ENCODE data around the gene SUN2.

Gene SUN2

DNA sequence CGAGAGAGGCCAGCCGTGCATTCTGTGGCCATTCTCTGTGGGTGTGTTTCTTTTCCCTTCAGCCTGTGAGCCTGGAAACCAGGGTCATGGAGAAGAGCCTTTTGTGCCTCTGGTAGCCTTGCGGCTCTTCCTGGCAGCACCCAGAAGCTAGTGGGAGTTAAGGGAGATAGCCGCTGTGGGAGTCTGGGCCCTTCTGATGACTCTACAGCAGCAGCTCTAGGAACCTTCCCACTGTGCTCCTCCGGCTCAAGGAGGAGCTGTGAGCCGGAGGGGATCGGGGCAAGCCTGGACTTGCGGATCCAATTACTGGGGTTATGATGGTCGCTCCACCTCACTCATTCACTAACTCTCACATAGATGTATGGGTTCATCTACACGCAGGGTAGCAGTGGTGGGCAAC, 39.5 kb downstream of the SUN2 start:
- no peak for DNase-seq (ENCODE audit: low read depth in 2 of 2)

DNA sequence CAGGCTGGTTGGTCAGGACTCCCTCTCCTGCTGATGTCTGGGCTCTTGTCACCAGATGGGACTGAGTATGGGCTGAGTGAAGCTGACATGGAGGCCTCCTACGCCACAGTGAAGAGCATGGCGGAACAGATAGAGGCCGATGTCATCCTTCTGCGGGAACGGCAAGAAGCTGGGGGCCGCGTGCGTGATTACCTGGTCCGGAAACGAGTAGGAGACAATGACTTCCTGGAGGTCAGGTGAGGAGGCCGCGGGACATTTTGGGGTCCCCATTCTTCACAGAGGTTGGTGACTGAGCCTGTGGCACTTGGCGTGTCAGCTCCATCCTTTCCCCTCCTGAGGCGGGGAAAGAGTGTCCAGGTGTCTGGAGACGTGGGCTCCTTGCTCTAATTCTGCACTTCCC, 39.9 kb downstream of the SUN2 start:
- no peak for DNase-seq (ENCODE audit: low read depth in 2 of 2)

- DNase-seq (ENCODE audit: low read depth in 2 of 2), result no peak
Observed at GRCh38 chr22:38715176-38715764, 40.5 kb downstream of the SUN2 start.

GRCh38 chr22:38713921-38714320, 41.9 kb downstream of the SUN2 start:
- DNase-seq (ENCODE audit: low read depth in 2 of 2), result no peak

DNA sequence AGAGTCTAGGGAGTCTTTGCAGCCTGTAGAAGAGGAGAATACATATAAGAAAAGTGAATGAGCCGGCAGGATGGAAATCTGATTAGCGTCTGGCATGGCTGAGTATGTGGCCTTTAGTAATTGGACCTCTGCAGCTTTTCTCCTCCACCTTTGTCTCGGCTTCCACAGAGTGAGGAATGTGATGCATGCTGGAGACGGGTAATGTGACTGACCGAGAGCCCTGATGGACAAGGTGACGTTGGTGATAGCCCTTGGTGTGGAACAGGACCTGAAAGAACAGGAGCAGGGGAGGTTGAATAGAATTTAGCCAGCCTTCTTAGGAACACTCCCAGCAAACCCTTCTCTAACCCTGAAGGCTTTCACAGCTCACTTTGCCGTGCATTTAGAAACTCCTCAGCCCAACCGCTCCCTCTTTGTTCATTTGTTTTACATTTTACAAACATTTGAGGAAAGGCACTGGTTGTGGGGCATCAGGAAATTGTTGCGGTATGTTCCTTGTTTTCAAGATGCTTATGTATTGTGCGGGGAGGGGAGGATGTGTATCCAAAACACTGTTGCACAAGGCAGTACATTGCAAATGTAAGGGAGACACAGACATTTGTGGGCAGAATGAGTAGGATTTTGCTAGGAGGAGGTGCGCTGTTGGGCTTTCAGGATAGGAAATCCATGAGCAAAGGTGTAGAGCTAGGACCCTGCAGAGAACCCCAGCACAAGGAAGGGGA, 43.2 kb downstream of the SUN2 start:
- no peak for DNase-seq (ENCODE audit: low read depth in 2 of 2)

GRCh38 chr22:38710866-38711265, 44.9 kb downstream of the SUN2 start:
- DNase-seq (ENCODE audit: low read depth in 2 of 2), result no peak

DNA sequence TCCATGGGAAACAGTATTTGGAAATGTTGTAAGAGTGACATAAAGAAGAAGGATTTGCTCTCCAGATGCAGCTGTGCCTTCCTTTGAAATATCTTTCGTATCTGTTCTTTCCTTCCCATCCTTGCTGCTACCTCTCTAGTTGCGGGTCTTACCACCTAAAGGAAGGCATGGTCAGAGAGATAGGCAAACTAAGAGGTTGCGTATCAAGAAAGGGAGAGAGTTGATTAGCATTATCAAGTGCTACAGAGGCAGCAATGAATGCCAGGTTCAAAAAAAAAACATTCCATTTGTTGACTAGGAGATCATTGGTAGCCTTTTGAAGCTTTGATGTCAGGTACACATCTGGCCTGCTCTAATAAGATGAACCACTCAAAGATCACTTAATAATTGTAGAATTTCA, 45.4 kb downstream of the SUN2 start:
- DNase-seq (ENCODE audit: low read depth in 2 of 2), result no peak

DNA sequence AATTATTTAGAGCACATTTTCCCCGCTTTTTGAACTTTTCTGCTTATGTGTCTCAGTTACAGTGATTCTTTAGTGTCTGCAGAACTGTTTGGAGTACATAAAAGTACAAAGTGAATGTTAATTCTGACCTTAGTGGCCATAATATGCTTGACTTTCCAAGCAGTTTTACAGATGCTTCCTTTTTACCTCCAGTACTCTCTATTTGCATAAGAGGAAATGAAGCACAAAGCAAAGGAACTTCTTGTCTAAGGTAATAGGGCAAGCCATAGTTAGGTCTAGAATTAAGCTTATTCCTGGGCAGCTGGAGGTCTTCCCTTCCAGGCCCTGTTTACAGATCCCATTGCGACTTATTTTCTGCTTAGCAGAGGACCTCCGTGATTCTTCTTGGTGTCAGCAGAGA, 46.5 kb downstream of the SUN2 start:
- no peak for DNase-seq (ENCODE audit: low read depth in 2 of 2)

DNA sequence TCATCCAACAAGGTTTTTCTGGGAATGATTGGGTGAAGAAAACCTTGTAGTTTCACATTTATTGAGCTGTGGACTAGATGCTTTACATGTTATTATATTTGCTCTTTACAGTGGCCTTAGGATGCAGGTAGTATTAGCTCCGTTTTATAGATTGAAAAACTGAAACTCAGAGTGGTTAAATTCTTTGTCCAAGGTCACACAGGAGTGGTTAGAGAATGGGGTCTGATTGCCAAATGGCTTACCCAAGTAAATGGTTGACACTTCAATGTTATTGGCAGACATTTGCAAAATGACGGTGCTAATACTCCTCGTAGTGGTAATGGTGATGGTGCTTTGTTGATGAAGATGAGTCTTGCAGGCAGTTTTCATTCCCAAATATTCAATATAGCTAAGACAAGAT, 47.8 kb downstream of the SUN2 start:
- DNase-seq (ENCODE audit: low read depth in 2 of 2), result no peak

GRCh38 chr22:38707346-38707745, 48.5 kb downstream of the SUN2 start:
- DNase-seq (ENCODE audit: low read depth in 2 of 2), result no peak

- no peak for DNase-seq (ENCODE audit: low read depth in 2 of 2)
Observed at GRCh38 chr22:38706901-38707195, 49.0 kb downstream of the SUN2 start.

- DNase-seq (ENCODE audit: low read depth in 2 of 2), result peak in 1 of 2 donors; percentile 19
Observed at GRCh38 chr22:38706101-38706900, 49.5 kb downstream of the SUN2 start.

- DNase-seq (ENCODE audit: low read depth in 2 of 2), result peak; percentile 92 to 97
Observed at GRCh38 chr22:38705235-38706100, 50.3 kb downstream of the SUN2 start, which contains the start of gene GTPBP1. Gene GTPBP1 (plus strand): TSS chr22:38705944. CDS start chr22:38705956, 12 bp downstream.

DNA sequence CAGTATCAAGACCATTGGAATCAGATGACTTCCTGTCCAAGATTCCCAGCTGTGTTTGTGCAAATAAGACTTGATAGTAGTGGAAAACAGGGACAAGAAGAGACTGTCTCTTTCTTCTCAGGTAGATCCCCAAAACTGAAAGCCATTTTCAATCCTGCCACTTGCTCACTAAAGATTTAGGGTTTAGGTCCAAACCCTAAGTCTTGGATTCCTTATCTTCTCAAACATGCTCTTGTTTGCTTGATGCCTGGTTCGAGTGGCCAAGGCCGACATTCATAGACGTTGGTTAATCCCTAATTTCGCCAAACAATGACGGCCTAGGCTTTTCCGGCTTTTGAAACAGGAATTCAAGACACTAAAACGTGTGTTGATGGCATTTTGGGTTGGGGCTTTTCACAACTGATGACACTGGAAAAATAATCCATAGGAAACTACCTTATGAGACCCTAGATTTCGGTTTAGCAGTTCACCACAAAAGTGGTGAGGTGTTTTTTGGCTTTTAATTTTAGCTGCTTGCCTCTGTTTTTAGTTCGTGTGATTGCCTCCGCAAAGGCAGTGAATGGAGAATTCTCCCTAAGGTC, 51.1 kb downstream of the SUN2 start:
- no peak for DNase-seq (ENCODE audit: low read depth in 2 of 2)

DNA sequence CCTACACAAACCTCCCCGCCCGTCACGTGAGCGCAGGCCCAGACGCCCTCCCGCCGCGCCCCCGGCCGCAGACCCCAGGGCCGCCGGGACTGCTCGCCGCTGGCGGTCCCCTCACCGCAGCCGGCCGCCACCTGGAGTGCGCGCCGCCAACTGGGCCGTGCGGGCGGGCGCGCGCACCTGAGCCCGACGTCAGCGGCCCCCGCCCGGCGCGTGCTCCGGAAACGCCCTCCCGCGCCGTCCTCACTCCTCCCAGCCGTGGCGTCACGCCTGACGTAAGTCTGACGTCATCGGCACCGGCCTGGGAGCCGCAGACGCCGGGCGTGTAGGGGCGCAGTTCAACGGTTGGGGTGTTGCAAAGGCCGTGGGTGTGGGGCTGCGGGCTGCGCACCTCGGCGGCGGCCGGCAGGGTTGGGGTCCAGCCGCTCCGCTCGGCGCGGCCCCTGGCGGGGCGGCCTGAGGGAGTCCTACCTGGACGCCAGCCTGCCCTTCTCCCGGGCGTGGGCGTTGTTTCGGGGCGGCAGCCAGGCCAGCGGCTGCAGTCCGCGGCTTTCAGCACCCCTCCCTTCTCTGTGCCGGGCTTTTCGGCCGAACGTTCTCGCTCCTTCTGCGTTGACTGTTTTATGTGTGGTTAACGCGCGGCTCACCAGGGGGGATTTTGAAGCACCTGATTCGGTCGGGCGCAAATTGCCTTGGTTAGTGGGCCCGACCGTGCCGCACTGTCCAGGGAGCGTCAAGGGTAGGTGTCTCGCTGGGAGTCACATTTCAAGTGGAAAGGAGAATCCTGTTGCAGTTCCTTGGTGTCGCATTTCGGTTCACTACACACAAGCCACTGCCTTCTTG, 54.8 kb downstream of the SUN2 start, which contains the start of gene JOSD1:
Gene JOSD1 (minus strand): TSS at position 155 of the 840 bp plus-strand sequence. CDS start 956 bp downstream, outside the sequence.
- peak; percentile 95 to 98 for DNase-seq (ENCODE audit: low read depth in 2 of 2)

DNA sequence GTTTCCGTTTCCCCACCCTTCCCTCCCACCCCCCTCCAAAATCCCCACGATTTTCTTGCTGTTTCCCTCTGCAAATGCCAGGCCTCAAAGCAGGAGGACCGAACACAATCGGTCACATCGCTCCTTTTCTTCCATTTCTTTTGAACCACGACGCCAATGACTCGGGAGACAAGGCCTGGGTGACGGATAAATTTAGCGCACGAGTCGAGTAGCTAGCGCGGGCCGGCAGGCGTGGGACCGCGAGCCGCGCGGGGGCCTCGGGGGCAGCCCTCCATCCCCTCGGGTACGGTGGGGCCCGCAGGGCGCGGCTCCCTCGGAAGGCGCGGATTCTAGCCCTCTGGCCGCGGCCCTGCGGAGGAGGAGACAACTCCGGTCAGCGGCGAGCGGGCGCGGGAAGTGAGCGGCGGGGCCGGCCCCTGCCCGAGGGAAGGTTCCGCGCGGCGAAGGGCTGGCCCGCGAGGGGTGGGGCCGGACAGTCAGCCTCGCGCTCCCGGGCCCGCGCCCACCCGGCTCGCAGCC, 55.5 kb downstream of the SUN2 start:
- no peak for DNase-seq (ENCODE audit: low read depth in 2 of 2)

- DNase-seq (ENCODE audit: low read depth in 2 of 2), result no peak
Observed at GRCh38 chr22:38699784-38700183, 56.0 kb downstream of the SUN2 start.

GRCh38 chr22:38699143-38699542, 56.7 kb downstream of the SUN2 start:
- DNase-seq (ENCODE audit: low read depth in 2 of 2), result no peak

DNA sequence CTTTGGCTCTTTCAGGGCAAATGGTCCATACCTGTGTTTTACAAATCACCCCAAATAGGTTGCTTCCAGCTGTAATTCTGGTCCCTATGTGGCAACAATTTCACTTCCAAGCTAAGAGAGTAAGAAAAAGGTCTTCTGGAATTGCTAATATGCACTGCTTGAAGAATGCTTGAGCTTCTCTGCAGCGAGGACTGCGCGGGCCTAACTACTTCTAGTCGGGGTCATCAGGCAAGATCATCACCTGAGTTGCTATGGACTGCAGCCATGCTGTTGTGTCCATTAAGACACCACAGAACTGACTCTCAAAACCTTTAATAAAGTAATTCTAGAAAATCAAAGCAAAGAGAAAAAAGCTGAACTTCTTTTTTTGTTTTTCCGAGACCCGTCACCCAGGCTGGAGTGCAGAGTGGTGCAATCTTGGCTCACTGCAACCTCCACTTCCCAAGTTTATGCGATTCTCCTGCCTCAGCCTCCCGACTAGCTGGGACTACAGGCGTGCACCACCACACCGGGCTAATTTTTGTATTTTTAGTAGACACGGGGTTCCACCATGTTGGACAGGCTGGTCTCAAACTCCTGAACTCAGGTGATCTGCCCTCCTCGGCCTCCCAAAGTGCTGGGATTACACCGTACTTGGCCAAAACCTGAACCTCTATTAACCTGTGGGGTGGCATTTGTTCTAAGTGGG, 57.2 kb downstream of the SUN2 start:
- no peak for DNase-seq (ENCODE audit: low read depth in 2 of 2)
